ENCODE measurements around the gene ONECUT2.
"Not testable (repeated sequence)": the region's sequence is repeated elsewhere in the genome, so short reads cannot be mapped to it uniquely, and the experiment has no call there.

ONECUT2 gene

DNA sequence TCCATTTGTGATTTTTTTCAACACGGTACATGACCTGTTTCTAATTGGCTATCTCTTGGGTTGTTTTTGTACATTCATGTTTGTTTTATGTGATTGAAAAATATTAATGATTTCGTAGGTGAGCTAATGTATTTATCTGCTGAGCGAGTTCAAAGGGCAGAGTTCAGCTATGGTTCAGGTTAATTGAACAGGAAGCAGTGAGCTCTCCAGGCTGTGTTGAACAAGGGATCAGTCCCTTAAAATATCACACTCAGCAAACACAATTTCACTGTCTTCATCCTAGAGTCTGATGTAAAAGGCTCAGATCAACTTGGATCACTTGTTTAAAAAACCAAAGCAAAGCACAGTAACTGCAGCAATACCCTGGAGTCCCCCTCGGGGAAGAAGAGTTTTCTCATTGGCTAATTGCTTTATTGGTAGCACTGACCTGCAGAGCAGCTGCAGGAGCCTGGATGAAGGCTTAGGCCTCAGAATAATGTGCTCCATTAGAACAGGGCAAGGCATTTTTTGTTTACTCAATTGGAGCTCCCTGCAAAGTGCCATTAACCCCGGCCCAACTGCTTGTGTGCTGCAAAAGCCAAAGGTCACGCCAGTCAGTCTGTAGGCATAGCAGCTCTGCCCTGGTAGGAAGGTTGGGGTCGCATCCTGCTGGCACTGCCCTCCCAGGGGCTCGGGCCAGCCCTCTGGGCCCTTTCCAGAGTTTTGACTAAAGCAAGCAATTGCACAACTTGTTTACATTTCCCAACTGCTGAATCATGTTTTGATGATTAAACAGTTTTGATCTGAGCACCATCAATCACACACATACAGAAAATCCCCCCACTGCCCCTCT, 10.5 kb downstream of the ONECUT2 start:
- DNase-seq (ENCODE audit: extremely low read depth in 1 of 2, low read depth in 1 of 2) = no peak

DNA sequence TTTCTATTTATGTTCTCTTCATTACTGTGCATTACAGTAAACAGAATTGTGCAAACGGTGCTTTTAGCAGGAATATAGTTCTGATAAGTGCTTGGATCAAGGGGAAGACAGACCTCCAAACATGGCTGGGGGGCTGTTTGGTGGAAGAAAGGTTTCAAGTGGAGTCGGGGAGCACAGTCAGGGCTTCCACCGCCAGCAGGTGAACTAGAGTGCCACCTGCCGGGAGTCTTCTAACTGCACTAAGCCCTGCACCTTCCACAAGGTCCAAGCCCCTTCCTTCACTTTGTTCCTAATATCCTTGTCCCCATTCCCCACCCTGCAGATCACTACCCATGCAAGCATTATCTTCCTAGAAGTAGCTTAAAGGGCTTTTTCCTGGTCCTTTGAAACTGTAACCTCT, 11.1 kb downstream of the ONECUT2 start:
- DNase-seq (ENCODE audit: extremely low read depth in 1 of 2, low read depth in 1 of 2) = no peak

DNA sequence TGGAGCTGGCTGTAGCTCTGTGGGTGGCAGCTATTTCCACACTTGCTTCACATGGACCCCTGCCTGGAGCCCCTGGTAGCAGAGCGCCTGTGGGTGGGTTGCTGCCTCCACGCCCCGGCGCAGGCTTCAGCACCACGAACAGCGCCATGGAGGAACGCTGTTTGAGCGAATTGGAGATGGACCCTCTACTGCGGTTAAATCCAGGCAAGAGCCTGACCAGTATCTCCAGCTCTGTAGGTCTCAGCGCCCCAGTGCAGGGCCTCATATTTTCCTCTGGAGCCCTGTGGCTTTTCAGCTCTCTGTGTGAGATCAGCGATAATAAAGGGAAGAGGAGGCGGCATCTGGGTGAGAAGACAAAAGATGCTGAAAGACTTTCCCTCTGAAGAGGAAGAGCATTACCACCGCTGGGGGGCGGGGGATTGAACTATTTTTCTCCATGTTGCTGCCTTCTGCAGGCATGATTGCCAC, 12.0 kb downstream of the ONECUT2 start:
- DNase-seq (ENCODE audit: extremely low read depth in 1 of 2, low read depth in 1 of 2) = no peak

DNA sequence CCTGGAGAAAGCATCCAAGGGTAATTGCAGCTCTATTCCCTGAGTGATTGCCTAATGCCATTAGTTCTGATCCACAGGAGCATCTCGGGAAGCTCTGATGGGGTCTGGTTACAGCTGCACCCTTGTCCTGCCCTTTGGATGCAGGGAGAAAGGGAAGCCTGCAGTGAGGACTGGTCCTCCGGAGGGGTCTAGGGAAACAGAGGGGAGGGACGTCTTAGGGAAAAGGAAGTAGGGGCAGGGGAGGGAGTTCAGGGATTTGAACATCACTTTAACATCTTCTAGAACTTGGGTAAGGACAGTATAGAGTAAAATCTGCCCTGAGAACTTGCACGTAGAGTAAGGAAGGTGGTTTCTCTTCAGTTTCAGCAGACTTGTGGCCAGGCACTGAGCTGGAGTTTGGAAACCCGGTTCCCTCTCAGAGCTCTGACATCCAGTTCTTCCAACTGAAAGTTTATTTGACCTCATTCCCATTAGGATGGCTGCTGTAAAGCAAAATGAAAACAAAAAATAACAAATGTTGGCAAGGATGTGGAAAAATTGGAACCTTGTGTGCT, 20.5 kb downstream of the ONECUT2 start:
- no peak for DNase-seq (ENCODE audit: extremely low read depth in 1 of 2, low read depth in 1 of 2)

DNA sequence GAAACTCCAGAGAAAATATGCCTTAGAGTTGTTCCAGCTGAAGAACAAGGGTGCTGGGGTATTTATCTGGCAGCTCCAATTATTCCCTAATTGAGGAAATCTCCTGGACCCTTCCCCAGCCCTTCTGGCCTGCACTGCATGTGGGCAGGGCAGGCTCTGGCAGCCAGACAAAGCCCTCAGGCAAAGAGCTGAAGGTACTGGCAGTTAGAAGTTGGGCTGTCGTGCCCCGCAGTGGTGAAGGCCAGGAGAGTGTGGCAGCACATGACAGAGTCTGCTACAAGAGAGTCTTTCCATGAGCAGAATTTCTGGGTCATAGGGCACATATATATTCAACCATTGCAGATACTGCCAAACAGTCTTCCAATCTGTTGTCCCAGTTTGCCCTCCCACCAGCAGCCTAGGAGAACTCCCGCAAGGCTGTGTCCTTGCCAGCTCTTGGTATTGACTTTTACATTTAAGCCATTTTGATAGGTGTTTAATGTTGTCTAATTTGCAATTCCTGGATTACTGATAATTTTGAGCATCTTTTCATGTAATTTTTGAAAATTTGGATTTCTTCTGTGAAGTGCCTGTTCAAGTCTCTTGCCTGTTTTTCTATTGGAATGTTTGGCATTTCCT, 26.6 kb downstream of the ONECUT2 start:
- no peak for DNase-seq (ENCODE audit: extremely low read depth in 1 of 2, low read depth in 1 of 2)

DNA sequence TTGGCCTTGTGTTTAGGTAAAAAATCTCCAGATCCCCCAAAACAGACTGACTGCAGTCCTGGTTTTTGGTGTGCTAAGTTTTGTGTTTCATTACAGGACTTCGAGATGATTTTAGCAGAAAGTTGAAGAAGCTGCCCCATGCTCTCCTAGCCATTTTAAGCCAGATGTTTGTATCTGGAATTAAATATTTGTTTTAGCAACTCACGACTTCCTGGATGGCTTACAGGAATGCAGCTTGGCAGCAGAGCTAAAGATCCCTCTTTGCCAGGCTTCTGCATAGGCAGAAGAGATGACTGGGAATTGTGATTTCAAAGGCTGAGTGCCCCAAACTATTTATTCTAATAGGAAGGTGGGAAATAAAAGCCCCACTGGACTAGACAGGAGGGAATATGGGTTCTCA, 31.1 kb downstream of the ONECUT2 start:
- DNase-seq (ENCODE audit: extremely low read depth in 1 of 2, low read depth in 1 of 2) = no peak

DNA sequence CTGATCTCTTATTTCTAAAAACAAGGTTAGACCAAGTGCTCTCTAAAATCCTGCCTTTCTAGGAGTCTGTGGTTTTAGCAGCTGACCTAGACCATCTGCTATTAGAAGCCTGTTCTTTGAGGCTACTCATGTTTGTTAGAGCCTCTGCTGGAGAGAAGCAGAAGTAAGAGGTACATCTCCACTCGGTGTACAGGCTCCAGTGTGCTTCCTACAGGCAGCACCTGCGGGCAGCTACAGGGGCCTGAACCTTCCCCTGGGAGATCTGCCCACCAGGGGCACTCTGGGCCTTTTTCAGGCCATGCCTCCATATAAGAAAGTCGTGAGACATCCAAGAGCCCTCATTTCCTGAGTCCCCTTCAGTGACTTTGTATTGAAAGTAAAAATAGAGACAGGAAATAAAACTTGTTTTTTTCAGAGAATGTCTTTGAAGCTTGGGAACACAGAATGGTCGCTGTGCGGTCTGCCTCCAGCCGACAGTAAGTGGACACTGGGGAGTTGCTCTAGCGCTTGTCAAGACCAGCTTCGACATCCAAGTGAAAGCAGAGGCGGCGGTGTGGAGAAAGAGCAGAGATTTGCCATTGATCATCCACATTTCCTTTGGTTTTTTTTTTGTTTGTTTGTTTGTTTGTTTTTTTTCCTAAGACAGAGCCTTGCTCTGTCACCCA, 31.7 kb downstream of the ONECUT2 start:
- DNase-seq (ENCODE audit: extremely low read depth in 1 of 2, low read depth in 1 of 2) = no peak

DNA sequence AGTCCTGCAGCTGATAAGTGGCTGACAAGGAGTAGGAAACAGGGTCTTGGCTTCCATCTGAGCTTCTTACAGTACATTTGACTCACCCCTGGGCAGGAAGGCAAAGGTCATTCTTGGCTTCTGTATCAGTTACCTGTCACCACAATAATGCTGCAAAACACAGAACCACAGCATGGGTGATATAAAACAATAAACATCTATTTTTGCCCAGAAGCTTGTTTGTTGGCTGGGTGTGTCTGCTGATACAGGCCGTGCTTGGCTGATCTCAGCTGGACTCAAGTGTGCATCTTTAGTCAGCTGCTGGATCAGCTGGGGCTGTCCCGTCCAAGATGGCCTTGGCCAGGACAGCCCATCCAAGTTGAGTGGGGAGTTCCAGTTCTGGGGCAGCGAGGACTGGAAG, 34.7 kb downstream of the ONECUT2 start:
- DNase-seq (ENCODE audit: extremely low read depth in 1 of 2, low read depth in 1 of 2) = no peak

DNA sequence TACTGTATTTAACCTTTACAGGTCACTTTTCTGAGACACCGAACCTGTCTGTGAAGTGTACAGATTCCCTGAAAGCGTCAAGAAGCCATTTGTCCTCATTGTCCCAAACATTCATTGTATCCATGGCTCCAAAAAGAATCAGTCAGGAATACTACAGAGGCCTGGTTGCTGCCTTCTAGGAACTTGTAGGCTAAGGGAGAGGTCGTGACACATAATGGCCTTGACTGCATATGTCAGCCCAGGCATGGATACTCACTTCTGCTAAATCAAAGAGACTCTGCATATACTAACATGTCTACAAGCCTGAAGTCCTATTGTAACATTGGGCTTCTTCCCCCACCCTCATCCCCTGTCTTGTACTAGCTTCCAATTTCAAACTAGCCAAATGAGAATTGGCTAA, 40.2 kb downstream of the ONECUT2 start:
- no peak for DNase-seq (ENCODE audit: extremely low read depth in 1 of 2, low read depth in 1 of 2)

DNA sequence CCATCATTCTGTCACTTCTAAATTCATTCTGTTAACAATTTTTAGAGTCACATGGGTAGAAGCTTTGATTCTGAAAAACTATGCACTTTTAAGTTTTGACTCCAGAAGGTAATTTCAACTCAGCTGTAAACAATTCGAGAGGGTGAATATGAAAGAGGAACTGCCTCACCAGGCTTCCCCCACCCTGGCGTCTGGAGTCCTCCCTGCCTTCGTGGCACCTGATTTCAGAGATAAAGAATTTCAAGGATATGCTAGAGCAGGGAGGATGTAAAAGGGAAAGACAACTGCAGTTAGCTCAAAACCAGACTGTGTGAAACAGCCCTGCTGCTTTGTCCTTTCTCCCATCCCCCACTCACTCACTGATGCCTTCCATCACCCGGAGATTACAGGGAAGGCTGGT, 40.7 kb downstream of the ONECUT2 start:
- DNase-seq (ENCODE audit: extremely low read depth in 1 of 2, low read depth in 1 of 2) = no peak

DNA sequence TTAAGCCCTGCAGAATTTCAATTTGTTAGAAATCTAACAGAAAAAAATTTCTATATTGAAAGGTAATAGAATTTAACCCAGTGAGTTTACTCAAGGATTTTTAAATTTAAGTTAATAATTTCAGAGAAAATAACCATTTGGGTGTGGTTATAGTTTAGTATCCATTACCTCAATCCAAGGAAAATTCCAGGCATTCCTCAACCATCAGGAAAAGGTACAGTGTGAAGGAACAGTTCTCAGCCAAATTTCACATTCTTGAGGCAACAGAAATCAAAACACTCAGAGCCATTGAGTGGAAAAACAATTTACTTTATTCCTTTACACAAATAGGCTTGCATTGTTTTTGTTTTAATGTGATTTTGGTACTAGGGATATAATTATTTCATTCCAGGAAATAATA, 45.6 kb downstream of the ONECUT2 start:
- DNase-seq (ENCODE audit: extremely low read depth in 1 of 2, low read depth in 1 of 2) = no peak

DNA sequence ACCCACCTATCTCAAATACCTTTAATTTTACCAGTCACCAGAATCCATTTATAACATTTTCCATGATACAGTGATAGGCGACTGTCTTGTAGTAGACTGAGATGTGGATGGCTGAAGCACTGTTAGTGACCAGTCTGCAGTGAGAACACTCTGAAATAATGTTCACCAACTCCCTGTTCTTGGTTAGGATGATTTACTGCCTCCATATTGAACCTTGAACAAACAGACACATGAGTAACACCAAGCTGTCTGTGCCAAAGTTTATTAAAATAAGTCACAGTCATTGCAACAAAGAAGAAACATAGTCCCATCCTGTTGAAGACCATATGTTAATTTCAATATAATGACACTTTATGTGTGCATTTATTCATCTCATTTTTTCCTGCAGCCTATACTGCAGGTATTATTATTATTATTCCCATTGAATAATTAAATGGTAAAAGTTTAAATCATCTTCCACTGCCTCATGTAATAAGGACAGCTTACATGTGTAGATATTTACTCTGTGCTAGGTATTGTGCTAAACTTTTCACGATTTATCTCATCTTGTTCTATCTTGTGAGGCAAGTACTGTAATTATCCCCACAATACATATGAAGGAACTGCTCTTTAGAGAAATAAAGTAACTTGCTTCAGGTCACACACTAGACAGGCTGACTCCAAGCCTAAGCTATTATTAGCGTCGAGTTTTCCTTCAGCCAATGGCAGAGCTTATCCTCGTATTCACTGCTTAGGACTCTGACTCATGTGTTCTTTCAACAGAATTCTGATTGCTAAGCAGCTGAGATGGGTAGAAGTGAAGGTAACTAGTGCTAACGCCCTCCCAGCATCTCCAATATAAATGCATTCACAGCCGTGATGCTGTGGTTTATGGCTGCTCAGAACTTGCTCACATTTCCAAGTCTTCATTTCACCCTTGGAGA, 62.5 kb downstream of the ONECUT2 start:
- DNase-seq (ENCODE audit: extremely low read depth in 1 of 2, low read depth in 1 of 2) = no peak

DNA sequence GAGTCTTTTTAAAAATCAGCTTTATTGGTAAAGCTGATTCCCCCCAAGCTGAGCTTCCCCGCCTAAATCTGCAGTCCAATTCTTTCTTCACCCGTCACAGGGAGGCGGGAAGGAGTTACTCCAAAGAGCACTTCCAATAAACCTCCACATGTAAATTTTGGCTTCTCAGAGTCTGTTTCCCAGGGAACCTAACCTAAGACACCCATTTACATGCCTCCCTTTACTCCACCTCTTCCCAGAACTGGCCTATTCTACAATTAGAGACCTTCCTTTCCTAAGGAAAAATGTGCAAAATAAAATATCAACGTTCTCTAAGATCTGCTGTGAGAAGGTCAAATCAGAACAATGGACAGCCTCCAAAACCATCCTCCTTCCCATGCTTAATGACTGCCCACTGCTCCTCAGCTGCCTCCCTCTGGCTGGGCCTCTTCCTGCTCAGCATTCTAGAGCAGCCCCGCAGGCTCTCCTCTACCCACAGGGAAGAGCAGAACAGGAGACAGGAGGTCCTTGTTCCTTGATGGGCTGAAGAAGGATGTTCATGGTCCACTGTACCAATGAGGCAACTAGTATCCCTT, 63.6 kb downstream of the ONECUT2 start:
- no peak for DNase-seq (ENCODE audit: extremely low read depth in 1 of 2, low read depth in 1 of 2)

DNA sequence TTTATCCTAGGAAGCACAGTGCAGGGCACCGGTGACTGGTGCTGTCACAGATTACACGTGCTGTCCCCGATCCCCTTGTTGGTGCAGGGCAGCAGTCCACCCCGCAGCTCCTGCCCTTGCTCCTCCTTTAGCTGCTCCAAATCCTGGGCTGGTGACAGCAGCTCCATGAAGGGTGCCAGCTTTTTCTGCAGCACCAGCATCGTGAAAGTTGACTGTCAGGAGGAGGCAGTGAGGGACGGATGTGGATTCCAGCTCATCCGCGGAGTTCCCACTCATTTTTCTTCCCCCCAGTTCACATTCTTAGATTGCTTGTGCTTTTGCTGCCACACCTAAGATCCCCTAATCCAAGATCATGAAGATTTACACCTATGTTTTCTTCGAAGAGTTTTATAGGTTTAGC, 67.5 kb downstream of the ONECUT2 start:
- no peak for DNase-seq (ENCODE audit: extremely low read depth in 1 of 2, low read depth in 1 of 2)

DNA sequence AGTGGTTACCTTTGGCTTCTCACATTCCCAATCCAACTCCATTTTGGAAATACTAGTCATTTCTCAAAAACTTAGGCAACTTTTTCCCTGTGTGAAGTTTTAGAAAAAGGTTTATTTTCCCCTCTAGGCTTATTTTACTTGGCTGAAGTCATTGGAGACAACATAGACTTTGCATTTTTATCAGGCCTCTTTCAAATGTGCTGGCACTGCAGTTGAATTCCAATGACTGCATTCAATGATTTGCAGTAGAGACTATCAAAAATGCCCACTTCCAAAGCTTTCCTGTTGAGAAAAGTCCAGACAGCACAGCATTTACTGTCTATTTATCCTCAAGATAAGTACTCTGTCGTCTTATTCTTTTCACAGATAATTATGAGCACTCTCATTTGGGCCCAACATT, 70.1 kb downstream of the ONECUT2 start:
- no peak for DNase-seq (ENCODE audit: extremely low read depth in 1 of 2, low read depth in 1 of 2)

DNA sequence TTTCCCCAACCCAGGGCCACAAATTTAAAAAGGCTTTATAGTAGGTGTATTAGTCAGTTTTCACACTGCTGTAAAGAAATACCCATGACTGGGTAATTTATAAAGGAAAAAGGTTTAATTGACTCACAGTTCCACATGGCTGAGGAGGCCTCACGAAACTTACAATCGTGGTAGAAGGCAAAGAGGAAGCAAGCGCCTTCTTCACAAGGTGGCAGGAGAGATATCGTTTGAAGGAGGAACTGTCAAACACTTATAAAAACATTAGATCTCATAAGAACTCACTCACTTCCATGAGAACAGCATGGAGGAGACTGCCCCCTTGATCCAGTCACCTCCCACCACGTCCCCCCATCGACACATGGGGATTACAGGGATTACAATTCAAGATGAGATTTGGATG, 80.9 kb downstream of the ONECUT2 start:
- DNase-seq (ENCODE audit: extremely low read depth in 1 of 2, low read depth in 1 of 2) = no peak

DNA sequence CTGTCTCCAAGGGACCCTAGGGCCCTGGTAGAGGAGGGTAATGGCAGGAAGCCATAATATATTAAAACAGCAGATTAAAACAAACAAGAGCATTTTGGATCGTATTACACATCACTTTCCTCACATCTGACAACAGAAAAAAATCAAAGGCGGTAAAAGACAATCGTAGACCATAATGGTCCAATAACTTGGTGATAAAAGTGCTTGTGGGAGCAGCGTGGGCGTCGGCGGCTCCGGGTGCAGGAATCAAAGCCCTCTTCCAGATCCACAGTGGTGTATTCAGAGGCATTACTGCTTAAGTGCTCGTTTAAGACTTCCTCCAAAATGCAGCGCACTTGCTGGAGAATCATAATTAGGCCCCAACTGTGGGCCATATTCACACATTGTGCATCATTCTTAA, 83.4 kb downstream of the ONECUT2 start:
- DNase-seq (ENCODE audit: extremely low read depth in 1 of 2, low read depth in 1 of 2) = no peak

DNA sequence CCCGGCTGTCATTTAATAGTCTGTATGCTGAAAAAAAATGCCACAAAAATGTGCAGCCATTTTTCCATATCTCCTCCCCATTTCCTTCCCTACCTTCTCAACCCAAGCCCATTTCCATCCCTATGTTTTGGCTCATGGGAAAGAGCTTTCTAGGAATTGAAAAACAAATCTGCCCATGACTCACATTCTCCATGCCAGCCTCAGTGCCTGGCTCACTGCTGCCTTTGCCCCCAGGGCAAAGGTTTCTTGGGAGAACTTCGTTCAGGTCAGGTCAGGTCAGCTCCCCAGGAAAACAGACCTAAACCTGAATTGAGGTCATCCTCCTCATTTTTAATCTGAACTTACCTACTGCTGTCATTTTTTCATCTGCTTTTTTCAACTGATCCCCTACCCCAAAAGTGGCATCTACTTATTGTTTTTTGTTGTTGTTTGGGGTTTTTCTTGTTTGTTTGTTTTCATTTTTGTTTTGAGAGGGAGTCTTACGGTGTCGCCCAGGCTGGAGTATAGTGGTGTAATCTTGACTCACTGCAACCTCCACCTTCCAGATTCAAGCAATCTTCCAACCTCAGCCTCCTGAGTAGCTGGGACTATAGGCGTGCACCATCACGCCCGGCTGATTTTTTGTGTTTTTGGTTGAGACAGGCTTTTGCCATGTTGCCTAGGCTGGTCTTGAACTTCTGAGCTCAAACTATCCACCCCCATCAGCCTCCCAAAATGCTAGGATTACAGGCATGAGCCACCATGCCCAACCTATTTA, 84.7 kb downstream of the ONECUT2 start:
- DNase-seq (ENCODE audit: extremely low read depth in 1 of 2, low read depth in 1 of 2) = no peak

DNA sequence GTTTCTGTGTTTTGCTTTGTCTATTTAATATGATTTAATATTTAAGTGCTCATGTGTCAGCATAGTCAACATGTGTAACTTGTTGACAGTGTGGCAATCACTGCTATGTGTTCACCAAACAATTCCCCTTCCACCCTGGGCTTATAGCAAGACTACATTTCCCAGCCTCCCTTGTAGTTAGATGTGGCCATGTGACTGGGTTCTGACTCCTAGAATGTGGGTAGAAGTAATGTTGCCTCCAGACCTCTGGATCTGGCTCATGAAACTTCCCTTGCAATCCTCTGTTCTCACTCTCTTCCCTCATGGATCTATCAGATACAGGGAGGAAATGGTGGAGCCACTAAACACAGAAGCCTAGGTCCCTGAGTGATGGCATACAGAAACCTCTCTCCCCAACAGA, 87.2 kb downstream of the ONECUT2 start:
- not testable (repeated sequence) for DNase-seq (ENCODE audit: extremely low read depth in 1 of 2, low read depth in 1 of 2)
